RWPE2 (cell line): ENCODE measurements around the gene ALAS1.

Source experiments
- ATAC-seq: fragments of 200-7000 bp; cut with Tn5 transposase; 3 replicates; pipeline ENCODE4 v1.9.1; 2021; ENCODE audit warnings: low read depth
- DNase-seq: peaks from one replicate; pipeline ENCODE4 v3.0.0-alpha.2; 2020; ENCODE audit warnings: low spot score
- H3K27ac ChIP-seq: fragments of 450-650 bp; 2 replicates; pipeline ENCODE4 v1.5.1; 2017; ENCODE audit warnings: mild to moderate bottlenecking; ENCODE audit not compliant: poor library complexity, severe bottlenecking
- H3K27me3 ChIP-seq: fragments of 250-450 bp; sonication (Bioruptor Pico); 2 replicates; pipeline ENCODE4 v1.5.1; 2021; ENCODE audit warnings: mild to moderate bottlenecking, moderate library complexity; ENCODE audit not compliant: insufficient read depth, poor library complexity, severe bottlenecking
- H3K36me3 ChIP-seq: fragments of 250-450 bp; sonication (Bioruptor Pico); 2 replicates; pipeline ENCODE4 v1.5.1; 2020; ENCODE audit warnings: low read depth, mild to moderate bottlenecking, moderate library complexity
- H3K4me1 ChIP-seq: fragments of 250-450 bp; sonication (Bioruptor Pico); 2 replicates; pipeline ENCODE4 v1.5.1; 2021; ENCODE audit warnings: mild to moderate bottlenecking, moderate library complexity; ENCODE audit not compliant: insufficient read depth, poor library complexity, severe bottlenecking
- H3K4me3 ChIP-seq: fragments of 250-450 bp; sonication (Bioruptor Pico); 2 replicates; pipeline ENCODE4 v1.5.1; 2021; ENCODE audit warnings: mild to moderate bottlenecking, moderate library complexity; ENCODE audit not compliant: severe bottlenecking
- H3K9me3 ChIP-seq: fragments of 250-450 bp; sonication (Bioruptor Pico); 2 replicates; pipeline ENCODE4 v1.5.1; 2021; ENCODE audit warnings: mild to moderate bottlenecking, moderate library complexity; ENCODE audit not compliant: severe bottlenecking
- CTCF ChIP-seq: fragments of 450-650 bp; IDR thresholded peaks from one replicate; pipeline ENCODE4 v1.5.1; 2017; ENCODE audit warnings: mild to moderate bottlenecking, moderate library complexity; ENCODE audit not compliant: poor library complexity, severe bottlenecking

ALAS1 gene

GRCh38 chr3:52259448-52259847, 61.5 kb downstream of the ALAS1 start:
- no peak for TF ChIP-seq CTCF
- no peak for DNase-seq
- no peak for ATAC-seq
- Histone ChIP-seq H3K36me3 (peaks cover 94% of the 10 kb centered on the region), H3K9me3 (no peaks in the 10 kb centered on the region), H3K4me1 (no peaks in the 10 kb centered on the region), H3K27ac (no peak overlapping the region), H3K4me3 (no peak overlapping the region), H3K27me3 (no peaks in the 10 kb centered on the region)

GRCh38 chr3:52262447-52262846, 64.5 kb downstream of the ALAS1 start:
- TF ChIP-seq CTCF, result no peak
- ATAC-seq, result no peak
- no peak for DNase-seq

More at GRCh38 chr3:52262447-52262846, 64.5 kb downstream of the ALAS1 start:
- Histone ChIP-seq H3K4me3 (no peak overlapping the region), H3K36me3 (peaks cover 98% of the 10 kb centered on the region), H3K4me1 (peaks cover under 1% of the 10 kb centered on the region), H3K27me3 (no peaks in the 10 kb centered on the region), H3K9me3 (no peaks in the 10 kb centered on the region), H3K27ac (no peak overlapping the region)
